Globus pallidus (tissue), 1 donor: ENCODE measurements around the gene EDARADD.
"Not testable (repeated sequence)": the region's sequence is repeated elsewhere in the genome, so short reads cannot be mapped to it uniquely, and the experiment has no call there.

Experiments
- DNase-seq: peaks from one replicate; pipeline ENCODE4 v3.0.0-alpha.2; 2015; ENCODE audit warnings: low spot score

EDARADD gene

GRCh38 chr1:236489161-236489560 lies 95.1 kb downstream of the EDARADD start:
- DNase-seq, result not testable (repeated sequence)

GRCh38 chr1:236489710-236490377 lies 95.8 kb downstream of the EDARADD start:
- peak; percentile 51 for DNase-seq

GRCh38 chr1:236491469-236492136 lies 97.5 kb downstream of the EDARADD start:
- DNase-seq, result no peak

- no peak for DNase-seq
Observed at GRCh38 chr1:236492378-236492777, 98.3 kb downstream of the EDARADD start.

GRCh38 chr1:236494082-236494481 lies 100.0 kb downstream of the EDARADD start:
- no peak for DNase-seq

- no peak for DNase-seq
Observed at GRCh38 chr1:236494586-236495466, 100.7 kb downstream of the EDARADD start.

GRCh38 chr1:236495467-236496112 lies 101.5 kb downstream of the EDARADD start:
- no peak for DNase-seq

GRCh38 chr1:236497908-236498307 lies 103.8 kb downstream of the EDARADD start:
- DNase-seq, result no peak

- DNase-seq, result no peak
Observed at GRCh38 chr1:236501093-236501492, 107.0 kb downstream of the EDARADD start.

- DNase-seq, result no peak
Observed at GRCh38 chr1:236502579-236502971, 108.5 kb downstream of the EDARADD start.

- peak; percentile 20 for DNase-seq
Observed at GRCh38 chr1:236502972-236503639, 109.0 kb downstream of the EDARADD start.

GRCh38 chr1:236504338-236504737 lies 110.3 kb downstream of the EDARADD start:
- DNase-seq, result not testable (repeated sequence)

GRCh38 chr1:236507022-236507700 lies 113.1 kb downstream of the EDARADD start:
- no peak for DNase-seq

- DNase-seq, result no peak
Observed at GRCh38 chr1:236508593-236509027, 114.5 kb downstream of the EDARADD start.

GRCh38 chr1:236509203-236509602 lies 115.1 kb downstream of the EDARADD start:
- no peak for DNase-seq

GRCh38 chr1:236509647-236510401 lies 115.7 kb downstream of the EDARADD start:
- no peak for DNase-seq

GRCh38 chr1:236511735-236512418 lies 117.8 kb downstream of the EDARADD start:
- no peak for DNase-seq

GRCh38 chr1:236514703-236515442 lies 120.8 kb downstream of the EDARADD start:
- DNase-seq, result no peak

- DNase-seq, result no peak
Observed at GRCh38 chr1:236515443-236515958, 121.4 kb downstream of the EDARADD start.
